ENCODE data around the gene GMEB1.

DNA sequence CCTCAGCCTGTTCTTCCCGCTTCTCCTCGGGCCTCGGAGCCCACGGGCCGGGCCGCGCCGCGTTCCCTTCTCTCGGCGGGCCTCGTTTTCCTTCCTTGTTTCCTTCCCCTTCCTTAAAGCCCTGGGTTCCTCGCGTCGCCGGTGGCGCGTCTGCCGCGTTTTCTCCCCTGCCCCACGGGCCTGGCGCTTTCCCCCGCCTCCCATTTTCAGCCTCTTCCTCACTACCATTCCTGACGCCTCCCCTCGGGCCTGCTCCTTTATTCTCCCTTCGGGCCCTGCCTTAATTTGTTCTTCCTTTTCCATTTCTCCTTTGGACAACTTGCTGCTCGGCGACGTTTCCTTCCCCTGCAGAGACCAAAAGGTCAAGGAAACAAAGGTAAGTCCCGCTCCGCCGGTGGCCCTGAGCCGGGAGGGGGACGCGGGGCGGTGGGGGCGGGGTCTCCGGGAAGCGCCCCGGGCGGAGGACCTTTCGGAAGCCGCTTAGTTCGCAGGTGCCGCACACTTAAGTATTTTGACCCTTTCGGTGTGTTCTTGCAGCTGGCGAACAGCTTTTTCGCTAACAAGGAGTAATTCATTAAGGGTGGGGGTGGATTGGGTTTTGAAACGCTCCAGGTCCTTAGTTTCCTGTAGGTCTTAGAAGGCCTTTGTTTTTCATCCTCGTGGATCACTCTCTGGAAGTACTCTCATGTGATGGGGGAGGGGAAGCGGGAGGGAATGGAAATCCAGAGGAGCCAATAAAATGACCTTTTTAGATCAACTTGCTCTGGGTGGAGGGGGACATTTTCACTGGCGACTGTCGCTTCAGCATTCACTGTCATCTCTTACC, 68.9 kb downstream of the GMEB1 start:
- TF ChIP-seq, protein P1, sequence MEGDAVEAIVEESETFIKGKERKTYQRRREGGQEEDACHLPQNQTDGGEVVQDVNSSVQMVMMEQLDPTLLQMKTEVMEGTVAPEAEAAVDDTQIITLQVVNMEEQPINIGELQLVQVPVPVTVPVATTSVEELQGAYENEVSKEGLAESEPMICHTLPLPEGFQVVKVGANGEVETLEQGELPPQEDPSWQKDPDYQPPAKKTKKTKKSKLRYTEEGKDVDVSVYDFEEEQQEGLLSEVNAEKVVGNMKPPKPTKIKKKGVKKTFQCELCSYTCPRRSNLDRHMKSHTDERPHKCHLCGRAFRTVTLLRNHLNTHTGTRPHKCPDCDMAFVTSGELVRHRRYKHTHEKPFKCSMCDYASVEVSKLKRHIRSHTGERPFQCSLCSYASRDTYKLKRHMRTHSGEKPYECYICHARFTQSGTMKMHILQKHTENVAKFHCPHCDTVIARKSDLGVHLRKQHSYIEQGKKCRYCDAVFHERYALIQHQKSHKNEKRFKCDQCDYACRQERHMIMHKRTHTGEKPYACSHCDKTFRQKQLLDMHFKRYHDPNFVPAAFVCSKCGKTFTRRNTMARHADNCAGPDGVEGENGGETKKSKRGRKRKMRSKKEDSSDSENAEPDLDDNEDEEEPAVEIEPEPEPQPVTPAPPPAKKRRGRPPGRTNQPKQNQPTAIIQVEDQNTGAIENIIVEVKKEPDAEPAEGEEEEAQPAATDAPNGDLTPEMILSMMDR (conservative IDR thresholded peaks at IDR 0.05; ENCODE audit: low read depth, low read length), result no peak
- no peak for TF ChIP-seq EZH2 (IDR thresholded peaks at IDR 0.05; ENCODE audit: low read length, unreplicated experiment)
